ENCODE measurements around the gene CCDC190. TPM values are rescaled to one million over a fixed set of nuclear protein-coding genes. Genes with fewer than 3 reads are reported as not detected.

Gene CCDC190
- polyA plus RNA-seq, 1 experiment, result 0.31 TPM

GRCh38 chr1:162847839-162848453 lies 13.0 kb downstream of the CCDC190 start:
- CTCF ChIA-PET, result interaction anchor here (0.6 to 4.2 kb wide), 22 partner anchors 9 to 511 kb away, joined by 3 to 47 read pairs (median 4); partner anchors contain the start of genes CCDC190 and RGS4
- Histone ChIP-seq H3K27me3 (ENCODE audit: control insufficient read depth, insufficient read depth, low read length) (no peaks in the 10 kb centered on the region), H3K4me3 (ENCODE audit: low read depth, low read length) (no peak overlapping the region), H3K36me3 (ENCODE audit: control insufficient read depth, insufficient read depth, low read length) (no peaks in the 10 kb centered on the region)
- peak; percentile 87 for TF ChIP-seq CTCF (IDR thresholded peaks at IDR 0.05; ENCODE audit: insufficient read depth, low read depth, low read length)
- POLR2A ChIA-PET, result no interaction called here
- no peak for DNase-seq (ENCODE audit: low read depth)

- H3K27me3 ChIP-seq (ENCODE audit: control insufficient read depth, insufficient read depth, low read length), result no peaks in the 10 kb centered on the region
- no peaks in the 10 kb centered on the region for H3K36me3 ChIP-seq (ENCODE audit: control insufficient read depth, insufficient read depth, low read length)
- DNase-seq (ENCODE audit: low read depth), result peak; percentile 61
- no peak overlapping the region for H3K4me3 ChIP-seq (ENCODE audit: low read depth, low read length)
- CTCF ChIA-PET, result interaction anchor here (0.8 to 4.2 kb wide), 8 partner anchors 11 to 491 kb away, joined by 3 to 47 read pairs (median 6); partner anchors contain the start of gene RGS4
- POLR2A ChIA-PET, result interaction anchor here (0.6 kb wide), 1 partner anchor 232 kb away, joined by 3 read pairs; no protein-coding TSS in a partner anchor
- no peak for TF ChIP-seq CTCF (IDR thresholded peaks at IDR 0.05; ENCODE audit: insufficient read depth, low read depth, low read length)
These were observed 14.4 kb downstream of the CCDC190 start for GRCh38 chr1:162846256-162847212.

GRCh38 chr1:162844153-162844552 lies 16.8 kb downstream of the CCDC190 start:
- no peak for TF ChIP-seq CTCF (IDR thresholded peaks at IDR 0.05; ENCODE audit: insufficient read depth, low read depth, low read length)
- Histone ChIP-seq H3K27me3 (ENCODE audit: control insufficient read depth, insufficient read depth, low read length) (no peaks in the 10 kb centered on the region), H3K36me3 (ENCODE audit: control insufficient read depth, insufficient read depth, low read length) (no peaks in the 10 kb centered on the region), H3K4me3 (ENCODE audit: low read depth, low read length) (no peak overlapping the region)
- no peak for DNase-seq (ENCODE audit: low read depth)
- POLR2A ChIA-PET, result no interaction called here
- CTCF ChIA-PET, result interaction anchor here (0.7 kb wide), 2 partner anchors 339 to 665 kb away, joined by 3 to 4 read pairs; no protein-coding TSS in a partner anchor

GRCh38 chr1:162840250-162840839 lies 20.6 kb downstream of the CCDC190 start:
- no peaks in the 10 kb centered on the region for H3K36me3 ChIP-seq (ENCODE audit: control insufficient read depth, insufficient read depth, low read length)
- H3K27me3 ChIP-seq (ENCODE audit: control insufficient read depth, insufficient read depth, low read length), result no peaks in the 10 kb centered on the region
- no peak for TF ChIP-seq CTCF (IDR thresholded peaks at IDR 0.05; ENCODE audit: insufficient read depth, low read depth, low read length)
- CTCF ChIA-PET, result no interaction called here
- H3K4me3 ChIP-seq (ENCODE audit: low read depth, low read length), result no peak overlapping the region
- no peak for DNase-seq (ENCODE audit: low read depth)
- POLR2A ChIA-PET, result no interaction called here

GRCh38 chr1:162838863-162839262 lies 22.1 kb downstream of the CCDC190 start:
- CTCF ChIA-PET, result no interaction called here
- no peak for TF ChIP-seq CTCF (IDR thresholded peaks at IDR 0.05; ENCODE audit: insufficient read depth, low read depth, low read length)
- Histone ChIP-seq H3K4me3 (ENCODE audit: low read depth, low read length) (no peak overlapping the region), H3K36me3 (ENCODE audit: control insufficient read depth, insufficient read depth, low read length) (no peaks in the 10 kb centered on the region), H3K27me3 (ENCODE audit: control insufficient read depth, insufficient read depth, low read length) (no peaks in the 10 kb centered on the region)
- DNase-seq (ENCODE audit: low read depth), result no peak
- POLR2A ChIA-PET, result no interaction called here

Measured in BJ (cell line).